ENCODE data around the gene SH3GL2.

- TF ChIP-seq CTCF (IDR thresholded peaks at IDR 0.05): no peak
- no peak for TF ChIP-seq EZH2 (IDR thresholded peaks at IDR 0.05; ENCODE audit: borderline replicate concordance, insufficient read depth, low read depth, low read length, poor library complexity, severe bottlenecking)
These were observed 115.5 kb downstream of the SH3GL2 start for GRCh38 chr9:17694336-17694735.
